Stimulated activated CD8-positive, alpha-beta memory T cell treated with anti-CD3 and anti-CD28 coated beads, Interleukin-4, amount 100 ng/mL, for 24 hours (primary cell): ENCODE results near the gene ANTXRL.
"Not testable (repeated sequence)": the region's sequence is repeated elsewhere in the genome, so short reads cannot be mapped to it uniquely, and the experiment has no call there.

Experiments
- DNase-seq: peaks from one replicate; pipeline ENCODE4 v3.0.0-alpha.2; 2020; ENCODE audit warnings: low read depth

The ANTXRL gene

DNA sequence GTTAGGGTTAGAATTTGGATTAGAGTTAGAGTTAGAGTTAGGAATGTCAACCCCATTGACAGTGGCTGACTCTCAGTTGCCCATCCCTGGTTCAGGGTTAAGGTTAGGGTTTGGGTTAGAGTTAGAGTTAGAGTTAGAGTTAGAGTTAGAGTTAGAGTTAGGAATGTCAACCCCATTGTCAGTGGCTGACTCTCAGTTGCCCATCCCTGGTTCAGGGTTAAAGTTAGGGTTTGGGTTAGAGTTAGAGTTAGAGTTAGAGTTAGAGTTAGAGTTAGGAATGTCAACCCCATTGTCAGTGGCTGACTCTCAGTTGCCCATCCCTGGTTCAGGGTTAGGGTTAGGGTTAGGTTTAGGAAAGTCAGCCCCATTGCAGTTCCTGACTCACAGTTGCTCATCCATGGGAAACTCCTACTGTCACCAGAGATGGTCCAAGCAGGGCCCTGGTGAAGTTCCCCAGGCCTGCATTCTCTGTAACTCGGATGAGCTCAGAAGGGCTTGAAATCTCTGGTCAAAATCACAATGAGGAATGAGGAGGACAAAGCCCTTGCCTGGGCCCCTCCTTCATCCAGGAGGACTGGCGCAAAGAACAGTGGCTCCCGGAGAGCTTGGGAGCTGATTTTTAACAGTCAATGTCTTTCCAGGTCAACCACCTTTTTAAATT is 8.7 kb downstream of the ANTXRL start:
- not testable (repeated sequence) for DNase-seq

DNA sequence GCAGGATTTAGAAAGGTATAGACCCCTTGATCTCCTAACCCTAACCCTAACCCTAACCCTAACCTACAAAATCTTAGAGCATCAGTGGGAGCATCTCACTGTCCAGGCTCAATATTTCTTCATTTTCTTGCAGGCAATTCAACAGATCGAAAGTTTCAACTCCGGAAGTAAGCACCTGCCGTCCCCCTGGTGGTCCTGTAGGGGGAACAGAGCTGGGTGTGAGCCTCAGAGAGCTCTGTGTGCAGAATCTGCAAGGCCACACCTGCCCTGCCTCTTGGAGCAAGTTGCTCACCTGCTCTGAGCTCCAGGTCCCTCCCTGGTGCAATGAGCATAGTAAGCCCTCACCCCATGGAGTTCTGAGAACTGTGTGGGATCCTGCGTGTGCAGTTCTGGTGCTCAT is 9.3 kb downstream of the ANTXRL start:
- not testable (repeated sequence) for DNase-seq

DNA sequence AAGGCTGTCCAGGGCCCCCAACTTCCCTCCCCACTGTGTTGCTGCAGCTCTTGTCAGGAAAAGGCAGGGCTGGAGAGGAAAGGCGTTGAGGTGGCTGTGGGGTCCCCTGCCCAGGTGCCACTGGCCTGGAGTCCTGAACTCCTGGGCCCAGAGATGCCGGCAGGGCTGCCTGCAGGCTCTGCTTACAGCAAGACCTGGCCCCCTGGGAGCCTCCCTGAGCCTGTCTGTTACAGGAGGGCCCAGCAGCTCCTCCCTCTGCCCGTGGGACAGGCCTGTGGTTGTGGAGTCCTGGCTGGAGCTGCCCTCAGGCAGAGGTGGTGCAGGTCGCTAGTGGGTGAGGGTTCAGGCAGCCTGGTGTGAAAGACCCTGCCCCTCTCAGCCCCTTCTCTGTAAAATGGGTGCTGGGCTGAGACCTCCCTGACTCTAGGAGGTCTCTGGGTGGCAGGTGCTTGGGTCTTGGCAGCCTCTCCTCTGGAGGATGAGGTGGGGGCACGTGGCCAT is 9.9 kb downstream of the ANTXRL start:
- DNase-seq: no peak

DNA sequence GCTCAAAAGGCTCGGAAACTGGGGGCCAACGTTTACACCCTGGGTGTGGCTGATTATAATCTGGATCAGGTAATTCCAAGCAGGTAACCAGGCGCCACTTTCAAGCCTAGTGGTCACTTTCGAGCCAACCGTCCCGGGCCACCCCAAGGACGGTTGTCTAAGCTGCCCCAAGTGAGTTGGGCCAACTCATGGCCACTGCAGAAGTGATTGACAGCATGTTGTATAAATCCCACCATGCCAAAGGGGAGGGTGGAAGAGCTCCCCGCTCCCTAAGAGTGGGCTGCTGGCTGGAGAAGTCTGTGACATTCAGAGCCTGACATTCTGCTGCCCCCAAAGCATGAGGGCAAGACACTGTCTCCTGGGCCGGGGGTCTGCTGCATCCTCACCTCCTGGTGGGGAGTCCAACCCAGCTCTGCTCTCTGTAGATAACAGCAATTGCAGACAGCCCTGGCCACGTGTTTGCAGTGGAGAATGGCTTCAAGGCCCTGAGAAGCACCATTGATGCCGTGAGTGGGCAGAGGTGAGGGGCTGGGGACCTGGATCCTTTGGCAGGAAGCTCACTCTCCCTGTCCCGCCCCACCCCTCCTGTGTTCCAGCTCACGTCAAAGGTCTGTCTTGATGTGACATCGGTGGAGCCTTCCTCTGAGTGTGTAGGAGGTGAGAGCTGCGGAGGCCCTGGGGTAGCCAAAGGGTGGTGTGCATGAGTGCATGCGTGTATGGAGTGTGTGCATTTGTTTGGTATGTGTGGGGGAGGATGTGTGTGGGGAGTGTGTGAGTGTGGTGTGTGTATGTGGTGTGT is 10.8 kb downstream of the ANTXRL start:
- no peak for DNase-seq

DNA sequence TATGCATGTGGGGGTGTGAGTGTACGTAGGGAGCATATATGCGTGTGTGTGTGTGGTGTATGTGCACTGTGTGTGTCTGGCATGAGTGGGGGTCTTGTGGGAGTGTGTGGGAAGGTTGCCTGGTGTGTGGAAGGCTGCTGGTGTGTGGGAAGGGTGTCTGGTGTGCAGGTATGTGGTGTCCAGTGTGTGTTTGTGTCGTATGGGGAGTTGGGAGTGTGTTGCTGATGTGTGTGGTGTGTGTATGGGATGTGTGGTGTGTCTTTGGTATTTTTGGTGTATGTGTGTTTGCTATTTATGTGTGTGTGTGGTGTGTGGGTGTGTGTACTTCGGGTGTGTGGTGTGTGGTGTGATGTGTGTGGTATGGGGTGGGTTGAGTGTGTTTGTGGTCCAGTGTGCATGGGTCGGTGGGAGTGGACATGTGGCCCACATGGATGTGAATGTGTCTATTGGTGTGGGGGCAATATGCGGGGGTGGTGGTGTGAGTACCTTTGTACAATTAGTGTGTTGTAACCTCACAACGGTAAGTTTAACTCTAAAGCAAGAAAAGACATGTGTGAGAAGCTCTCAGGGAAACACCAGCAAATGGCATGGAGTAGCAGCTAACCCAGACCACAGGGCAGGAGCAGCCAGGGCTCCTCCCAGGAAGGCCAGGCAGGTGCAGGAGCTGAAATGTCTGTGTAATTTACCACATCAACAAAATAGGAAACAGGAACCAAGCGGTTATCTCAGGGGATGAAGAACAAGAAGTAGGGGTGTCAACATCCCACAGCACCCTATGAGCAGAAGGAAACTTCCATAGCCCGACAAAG is 11.9 kb downstream of the ANTXRL start:
- DNase-seq: no peak

DNA sequence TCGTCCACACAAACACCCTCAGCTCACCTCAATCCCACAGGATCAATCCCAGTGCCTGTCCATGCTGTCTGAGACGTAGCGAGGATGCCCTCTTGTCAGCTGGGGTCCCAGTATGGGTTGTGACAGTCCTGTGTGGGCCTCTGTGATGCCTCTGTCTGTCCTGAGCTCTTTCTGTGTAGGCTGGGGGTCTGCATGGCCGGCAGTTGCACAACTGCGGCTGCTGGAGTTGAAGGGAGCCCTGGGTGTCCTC is 12.4 kb downstream of the ANTXRL start:
- DNase-seq: no peak

DNA sequence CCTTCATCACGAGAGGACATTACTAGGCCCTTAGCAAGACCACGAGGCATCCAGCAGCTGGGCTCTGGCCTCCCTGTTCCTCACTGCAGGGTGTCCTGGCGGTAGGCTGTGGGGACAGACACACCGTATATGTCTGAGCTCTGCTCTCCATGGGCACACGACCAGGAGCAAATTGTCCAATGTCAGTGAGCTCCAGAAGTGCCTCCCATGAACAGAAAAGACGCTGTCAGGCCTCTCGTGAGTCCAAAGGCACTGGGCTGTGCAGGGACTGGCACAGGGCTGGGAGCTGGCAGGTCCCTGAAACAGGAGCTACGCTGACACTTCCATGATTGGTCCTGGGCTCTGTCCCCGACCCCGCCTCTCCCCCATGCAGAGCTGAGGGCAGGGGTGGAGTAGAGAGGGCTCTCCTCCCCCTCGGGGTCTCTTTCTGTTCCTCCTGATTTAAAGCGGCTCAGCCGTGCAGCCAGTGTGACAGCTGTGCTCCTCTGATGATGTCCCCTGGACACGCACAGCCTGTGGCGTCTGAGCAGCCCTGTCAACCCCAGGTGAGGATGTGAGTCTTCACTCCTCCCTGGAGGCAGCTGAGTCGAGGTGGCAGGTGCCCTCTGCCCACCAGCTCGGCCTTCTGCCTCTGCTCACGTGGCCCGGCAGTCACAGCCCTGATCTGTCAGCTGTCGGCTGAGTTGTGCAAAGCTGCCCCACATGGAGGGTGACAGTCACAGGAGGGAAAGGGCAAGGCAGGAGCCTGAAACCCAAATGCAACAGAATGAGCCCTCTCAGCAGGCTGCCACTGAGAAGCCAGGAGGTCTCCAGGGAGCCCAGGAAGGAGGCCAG is 13.0 kb downstream of the ANTXRL start:
- DNase-seq: no peak

DNA sequence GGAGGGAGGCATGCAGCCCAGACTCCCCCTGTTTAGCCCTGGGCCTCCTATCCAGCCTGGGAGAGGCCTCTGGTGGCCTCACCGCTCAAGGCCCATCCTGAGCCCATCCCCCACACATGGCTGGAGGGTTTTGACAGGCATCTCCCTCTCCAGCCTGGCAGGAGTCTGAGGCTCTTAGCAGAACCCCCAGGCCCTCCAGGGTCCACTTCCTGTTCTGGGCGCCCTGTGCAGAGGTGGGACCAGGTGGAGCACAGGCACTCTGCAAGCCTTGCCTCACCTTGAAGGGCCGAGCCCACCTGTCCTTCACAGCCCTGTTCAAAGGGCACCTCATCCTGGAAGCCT is 13.5 kb downstream of the ANTXRL start:
- DNase-seq: not testable (repeated sequence)

DNA sequence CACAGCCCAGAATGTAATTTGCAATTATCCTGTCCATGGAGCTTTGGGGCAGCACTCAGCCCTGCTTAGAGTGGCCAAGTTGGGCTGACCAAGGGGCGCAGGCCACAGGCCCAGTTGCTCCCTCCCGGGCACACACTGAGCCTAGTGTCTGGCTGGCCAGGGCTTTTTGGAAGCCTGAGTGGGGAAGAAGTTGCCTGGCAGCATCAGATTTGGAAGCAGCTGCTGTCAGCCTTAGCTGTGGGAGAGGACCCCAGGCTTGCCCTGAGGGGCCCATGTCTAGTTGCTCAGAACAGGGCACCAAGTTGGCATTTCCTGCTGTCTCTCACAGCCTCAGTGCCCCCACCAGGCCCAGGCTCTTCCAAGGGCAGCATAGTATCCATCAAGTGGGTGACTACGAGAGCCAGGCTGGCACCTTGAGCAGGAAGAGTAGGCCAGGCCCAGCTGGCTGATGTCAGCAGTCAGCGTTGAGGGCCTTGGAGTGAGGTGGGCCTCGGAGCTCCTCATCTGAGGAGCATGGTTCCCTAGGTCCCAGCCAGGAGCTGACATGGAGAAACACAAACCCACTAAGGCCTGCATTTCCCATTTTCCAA is 14.4 kb downstream of the ANTXRL start:
- DNase-seq: no peak

DNA sequence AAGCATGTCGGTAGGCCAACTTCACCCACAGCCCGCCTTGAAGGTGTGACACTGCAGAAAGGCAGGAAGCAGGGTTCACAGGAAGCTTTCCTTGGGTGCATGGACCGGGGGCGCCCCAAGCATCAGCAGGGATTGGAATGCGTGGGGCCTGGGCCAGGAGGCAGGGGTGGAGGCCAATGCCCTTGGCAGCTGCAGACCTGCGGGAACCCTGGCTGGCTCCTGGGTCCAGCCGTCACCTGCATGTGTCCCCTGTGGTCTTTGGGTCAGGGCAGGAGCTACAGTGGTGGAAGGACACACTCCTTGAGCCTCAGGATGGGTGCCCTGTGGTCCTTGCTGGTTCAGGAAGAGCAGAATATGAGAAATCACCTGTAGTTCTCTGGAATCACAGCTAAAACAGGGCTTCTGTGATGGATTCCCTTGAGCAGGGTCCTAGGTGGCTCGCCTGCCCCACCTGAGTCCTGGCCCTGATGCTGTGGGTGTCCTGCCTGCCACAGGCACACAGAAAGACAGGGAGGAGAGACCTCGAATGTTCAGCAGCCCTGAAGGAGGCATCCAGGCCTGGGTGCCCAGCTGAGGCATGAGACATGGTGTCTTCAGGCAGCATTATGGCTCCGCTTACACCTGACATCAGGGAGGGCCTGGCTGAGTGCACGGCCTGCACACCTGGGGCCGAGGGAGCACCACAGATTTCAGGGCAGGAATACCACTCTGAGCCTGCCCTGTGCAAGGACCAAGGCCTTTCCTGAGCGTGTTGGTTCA is 15.1 kb downstream of the ANTXRL start:
- no peak for DNase-seq

DNA sequence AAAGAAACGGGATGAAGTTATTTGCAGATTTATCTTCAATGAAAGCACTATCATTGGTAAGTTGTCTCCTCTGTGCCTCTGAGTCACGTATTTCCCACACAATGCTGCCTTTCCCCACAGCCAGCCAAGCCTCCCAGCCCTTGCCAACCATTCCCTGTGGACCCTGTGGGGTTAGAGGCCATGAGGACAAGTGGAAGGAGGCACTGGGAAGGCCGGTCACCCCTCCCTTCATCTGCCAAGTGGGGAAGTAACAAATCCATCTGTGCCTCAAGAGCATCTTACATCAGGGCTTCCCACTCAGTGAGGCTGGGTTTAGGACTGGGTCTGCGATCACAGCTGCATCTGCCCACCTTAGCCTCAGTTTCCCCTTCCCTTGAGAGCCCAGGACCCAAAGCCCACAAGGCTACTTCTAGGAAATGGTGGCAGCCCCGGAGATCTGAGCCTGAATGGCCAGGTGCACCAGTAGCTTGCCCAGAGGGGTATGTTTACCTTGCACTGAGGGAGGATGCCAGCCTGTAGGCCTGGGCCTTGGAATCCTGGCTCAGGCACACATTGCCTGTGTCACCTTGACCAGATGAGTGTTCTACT is 16.1 kb downstream of the ANTXRL start:
- not testable (repeated sequence) for DNase-seq

DNA sequence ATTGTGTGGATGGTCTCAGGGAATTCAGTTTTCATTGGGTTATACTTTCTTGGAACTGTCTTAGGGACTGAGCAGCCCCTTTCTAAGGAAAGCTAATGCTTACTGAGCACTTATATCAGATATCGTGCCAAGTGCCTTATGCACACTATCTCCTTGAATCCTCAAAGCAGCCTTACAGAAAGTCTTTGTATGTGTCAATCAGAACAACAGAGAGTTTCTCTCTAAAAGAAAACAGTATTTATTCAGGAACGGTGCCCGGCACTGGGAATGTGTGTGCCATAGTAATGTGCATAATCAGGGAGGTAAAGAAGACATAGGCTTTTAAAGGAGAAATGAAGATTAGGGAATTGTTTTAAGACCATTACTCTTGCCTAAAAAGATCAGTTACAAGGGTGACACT is 17.3 kb downstream of the ANTXRL start:
- DNase-seq: no peak

DNA sequence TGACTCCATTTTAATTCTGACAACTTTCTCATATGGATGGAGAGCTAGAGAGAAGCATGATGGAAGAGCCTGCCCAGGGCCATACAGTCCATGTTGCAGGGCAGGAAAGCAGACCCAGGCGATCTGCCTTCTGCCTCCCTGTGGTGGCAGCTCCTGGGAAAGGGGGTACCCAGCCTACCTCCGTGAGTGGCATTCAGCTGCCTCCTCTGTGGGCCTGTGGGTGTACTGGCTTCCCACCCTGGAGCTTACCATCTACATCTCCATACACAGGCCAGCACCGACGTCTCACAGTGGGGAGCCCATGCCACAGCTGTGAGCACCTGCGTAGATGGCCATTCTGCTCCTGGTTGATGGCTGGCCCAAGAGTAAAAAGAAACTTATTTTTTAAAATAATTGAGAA is 17.9 kb downstream of the ANTXRL start:
- not testable (repeated sequence) for DNase-seq

DNA sequence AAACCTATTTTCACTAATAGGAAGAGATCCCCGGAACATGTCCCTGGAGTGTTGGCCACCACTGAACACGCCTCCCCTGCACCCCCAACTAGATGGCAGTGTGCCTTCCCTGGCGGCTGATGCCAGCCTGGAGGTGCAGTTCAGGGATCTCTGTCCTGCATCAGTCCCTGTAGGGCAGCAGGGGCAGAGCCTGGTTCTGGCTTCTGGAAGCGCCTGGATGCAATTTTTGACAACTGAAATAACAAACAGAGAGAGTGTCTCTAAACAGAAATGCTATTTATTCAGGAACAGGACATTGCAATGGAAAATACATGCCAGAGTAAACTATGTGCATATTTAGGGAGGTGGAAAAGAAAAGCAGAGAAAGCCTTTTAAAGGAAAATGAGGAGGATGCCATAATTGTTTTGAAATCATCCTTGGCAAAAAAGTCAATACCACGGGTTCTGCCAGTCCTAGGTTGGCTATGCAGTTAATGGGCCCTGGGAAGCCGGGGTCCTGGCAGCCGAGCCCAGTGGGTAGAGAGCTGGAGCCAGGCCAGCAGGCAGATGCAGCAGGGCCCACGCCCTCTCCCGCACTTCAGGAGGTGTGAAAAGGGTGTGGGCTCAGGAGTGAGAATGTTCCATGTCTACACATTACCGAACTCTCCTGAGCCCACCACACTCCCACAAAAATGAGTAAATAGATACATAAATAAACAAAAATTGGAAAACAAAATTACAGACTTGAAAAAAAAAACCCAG is 18.5 kb downstream of the ANTXRL start:
- DNase-seq: no peak

DNA sequence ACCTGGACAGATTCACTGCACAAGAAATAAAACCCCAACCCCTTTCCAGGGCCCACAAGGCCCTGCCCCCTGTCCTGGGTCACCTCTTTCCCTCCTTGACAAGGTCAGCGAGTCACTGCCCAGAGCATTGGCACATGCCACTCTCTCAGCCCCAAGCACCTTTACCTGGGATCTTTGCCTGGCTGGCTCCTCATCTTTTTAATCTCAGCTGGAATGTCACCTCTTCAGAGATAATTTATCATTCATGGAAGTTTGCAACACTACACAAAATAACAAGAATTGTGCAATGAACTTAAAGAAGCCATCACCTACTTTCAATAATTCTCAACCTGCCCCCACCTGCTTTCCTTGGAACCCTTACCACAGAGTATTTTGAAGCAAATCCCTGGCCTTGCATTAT is 19.2 kb downstream of the ANTXRL start:
- no peak for DNase-seq

DNA sequence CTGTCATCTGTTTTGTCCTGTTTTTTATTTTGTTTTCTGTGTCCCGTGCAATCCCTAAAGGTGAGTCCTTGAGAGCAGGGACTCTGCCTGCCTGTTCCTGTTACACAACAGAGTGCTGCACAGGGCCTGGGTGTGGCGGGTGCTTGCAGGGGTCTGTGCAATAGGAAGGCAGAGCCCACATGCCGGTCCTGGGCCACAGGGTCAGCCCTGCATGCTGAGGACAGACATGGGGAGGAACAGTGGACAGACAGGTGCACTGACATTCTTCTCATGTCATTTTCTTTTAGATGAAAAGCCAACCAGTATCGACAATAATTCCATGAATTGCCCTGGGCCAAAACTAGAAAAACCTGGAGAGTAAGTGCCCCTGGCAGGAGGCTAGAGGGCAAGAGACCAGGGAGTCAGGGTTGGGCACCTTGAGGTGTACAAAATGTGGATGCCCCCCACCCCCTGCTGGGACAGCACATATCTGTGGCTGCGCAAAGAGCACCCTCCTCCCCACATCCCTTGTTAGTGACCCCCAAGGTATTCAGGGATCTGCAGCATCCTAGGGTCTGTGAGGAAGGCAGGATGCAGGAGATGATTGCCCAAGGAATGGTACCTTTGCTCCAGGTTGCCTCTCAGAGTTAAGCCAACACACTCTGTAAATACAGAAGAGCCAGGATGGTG is 19.9 kb downstream of the ANTXRL start:
- DNase-seq: no peak

DNA sequence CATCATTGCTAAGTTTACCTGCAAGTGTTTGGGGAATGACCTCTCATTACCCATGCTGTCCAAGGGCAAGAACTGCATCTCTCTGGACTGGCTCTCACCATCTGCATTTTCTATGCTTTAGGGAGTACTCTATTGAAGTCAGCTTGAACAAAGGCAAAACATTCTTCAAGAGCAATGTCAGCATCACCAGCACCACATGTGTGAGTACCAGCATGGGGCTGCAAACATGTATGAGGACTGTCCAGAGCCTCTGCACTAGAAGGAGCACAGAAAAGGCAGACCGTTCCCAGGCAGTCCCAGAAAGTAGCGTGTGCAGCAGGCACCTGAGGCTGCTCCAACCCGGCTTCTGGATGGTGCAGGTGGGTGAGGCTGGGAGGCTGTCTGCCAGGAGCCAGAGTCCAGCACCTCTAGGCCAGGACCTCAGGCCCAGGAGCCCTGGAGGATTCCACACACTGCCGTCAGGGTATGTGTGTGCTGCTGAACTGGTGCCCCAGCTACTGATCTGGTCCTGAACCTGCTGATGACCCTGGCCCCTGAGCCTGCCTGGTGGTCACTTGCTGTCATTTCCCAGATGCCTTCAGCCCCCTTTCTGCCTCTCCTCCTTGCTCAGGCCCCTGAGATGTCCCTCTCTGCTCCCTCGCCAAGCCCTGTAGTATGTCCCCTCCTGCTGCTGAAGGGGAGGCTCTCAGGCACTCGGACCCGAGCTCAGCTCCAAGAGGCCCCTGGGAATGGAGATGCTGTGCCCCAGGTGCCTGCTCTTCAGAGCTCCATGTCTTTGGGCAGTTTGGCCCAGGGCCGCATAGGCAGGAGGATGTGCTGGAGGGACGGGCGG is 20.7 kb downstream of the ANTXRL start:
- no peak for DNase-seq

DNA sequence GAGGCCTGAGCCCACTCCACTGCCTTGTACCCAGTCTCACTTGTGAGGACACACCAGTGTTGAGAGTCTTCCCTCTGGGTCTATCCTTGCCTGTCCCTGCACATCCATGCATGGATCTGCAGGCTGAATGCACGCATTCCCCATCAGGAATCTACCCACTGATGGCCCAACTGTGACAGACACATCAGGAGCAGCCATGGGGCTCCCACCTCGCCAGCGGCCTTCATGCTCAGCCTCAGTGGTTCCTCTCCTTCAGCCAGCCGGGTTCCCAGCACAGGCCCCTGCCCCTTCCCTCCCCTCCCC is 21.3 kb downstream of the ANTXRL start:
- DNase-seq: no peak
